GM20000 (cell line): Measurements from ENCODE around the gene GALP.
"Not testable (repeated sequence)": the region's sequence is repeated elsewhere in the genome, so short reads cannot be mapped to it uniquely, and the experiment has no call there.

Source experiments
- DNase-seq: peaks from one replicate; pipeline ENCODE4 v3.0.0; 2012; ENCODE audit warnings: low spot score
- CTCF ChIP-seq: IDR thresholded peaks from 2 replicates; pipeline ENCODE4 v1.5.1; 2012; ENCODE audit warnings: mild to moderate bottlenecking, control low read depth; ENCODE audit errors: extremely low read depth, missing control alignments

GALP gene

GRCh38 chr19:56175861-56176307 is at the start of gene GALP:
Gene GALP (plus strand): TSS chr19:56176008. CDS start chr19:56177109, 1,101 bp downstream.
- not testable (repeated sequence) for DNase-seq

DNA sequence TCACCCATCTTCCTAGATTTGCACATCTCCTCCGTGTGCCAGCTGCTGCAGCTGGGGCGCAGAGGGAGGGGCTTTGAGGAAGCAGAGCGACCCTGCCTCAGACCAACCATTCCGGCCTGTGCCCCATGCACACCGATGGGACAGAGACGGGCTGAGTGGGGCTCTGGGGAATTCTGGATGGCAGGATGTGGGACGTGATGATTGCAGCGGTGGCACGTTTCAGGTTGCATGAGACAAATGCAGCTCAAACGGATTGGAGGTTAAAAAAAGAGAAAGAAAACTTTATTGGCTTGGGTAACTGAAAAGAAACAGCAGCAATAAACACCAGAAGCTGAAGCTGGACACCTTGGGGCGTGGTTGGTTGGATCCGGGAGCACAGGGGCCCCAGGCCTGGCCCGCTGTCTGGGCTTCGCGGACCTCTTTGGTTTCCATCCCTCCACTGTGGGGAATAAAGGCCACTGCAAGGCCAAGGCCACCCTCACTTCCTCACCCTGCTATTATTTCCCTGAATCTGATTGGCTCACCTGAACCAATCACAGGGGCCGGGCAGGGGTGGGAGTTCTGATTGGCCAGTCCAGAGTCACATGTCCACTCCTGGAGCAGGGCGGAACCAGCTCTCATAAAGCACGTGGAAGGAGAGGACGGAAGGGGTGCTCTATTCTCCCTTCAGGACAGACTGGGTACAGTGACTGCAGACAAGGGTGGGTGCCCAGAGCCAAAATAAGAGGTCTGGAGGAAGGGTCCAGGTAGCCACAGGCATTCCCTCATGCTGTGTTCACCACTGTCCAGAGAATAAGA is 48.6 kb upstream of the GALP start:
- no peak for DNase-seq
- no peak for TF ChIP-seq CTCF

DNA sequence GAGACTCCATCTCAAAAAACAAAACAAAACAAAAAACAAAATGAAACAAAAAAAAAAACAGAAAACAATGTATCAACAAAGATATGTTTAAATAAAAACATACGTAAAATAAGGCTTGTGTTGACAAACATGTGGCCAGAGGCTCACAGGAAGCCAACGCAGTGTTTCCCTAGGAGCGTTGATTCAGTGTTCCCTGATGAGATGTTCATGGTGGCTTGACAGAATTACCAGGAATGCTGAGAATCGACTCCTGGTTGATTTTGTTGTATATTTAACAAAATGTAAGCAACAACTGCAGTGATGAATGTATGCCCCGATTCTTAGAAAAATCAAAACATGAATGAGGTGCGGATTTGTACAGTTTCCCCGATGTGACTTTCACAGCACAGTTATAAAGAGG is 45.8 kb upstream of the GALP start:
- DNase-seq: no peak
- TF ChIP-seq CTCF: no peak

GRCh38 chr19:56131651-56132050 is 44.2 kb upstream of the GALP start:
- no peak for TF ChIP-seq CTCF
- DNase-seq: no peak

DNA sequence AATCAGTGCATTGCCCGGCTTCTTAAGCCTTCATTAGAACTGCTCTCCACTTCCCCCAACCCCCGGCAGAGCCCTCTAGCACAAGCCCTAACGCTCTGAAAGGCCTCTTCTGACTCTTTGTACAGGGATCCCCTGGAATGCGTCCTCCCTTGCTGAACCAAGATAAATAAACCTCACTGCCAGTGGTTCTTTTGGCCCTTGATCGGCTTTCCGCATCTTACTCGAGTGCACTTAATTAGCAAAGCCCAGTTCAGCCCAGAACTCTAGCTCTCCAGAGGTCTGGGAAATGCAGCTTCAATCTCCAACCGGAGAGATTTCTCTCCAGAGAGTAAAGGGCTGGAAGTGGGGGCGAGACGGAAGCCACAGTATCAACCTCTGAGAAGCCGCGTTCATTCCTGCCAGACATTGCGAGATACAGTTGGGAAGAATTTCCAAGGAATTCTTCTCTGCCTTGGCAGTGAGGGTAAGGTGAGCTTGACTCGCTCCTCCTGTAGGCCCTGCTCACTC is 43.4 kb upstream of the GALP start:
- no peak for DNase-seq
- TF ChIP-seq CTCF: no peak

DNA sequence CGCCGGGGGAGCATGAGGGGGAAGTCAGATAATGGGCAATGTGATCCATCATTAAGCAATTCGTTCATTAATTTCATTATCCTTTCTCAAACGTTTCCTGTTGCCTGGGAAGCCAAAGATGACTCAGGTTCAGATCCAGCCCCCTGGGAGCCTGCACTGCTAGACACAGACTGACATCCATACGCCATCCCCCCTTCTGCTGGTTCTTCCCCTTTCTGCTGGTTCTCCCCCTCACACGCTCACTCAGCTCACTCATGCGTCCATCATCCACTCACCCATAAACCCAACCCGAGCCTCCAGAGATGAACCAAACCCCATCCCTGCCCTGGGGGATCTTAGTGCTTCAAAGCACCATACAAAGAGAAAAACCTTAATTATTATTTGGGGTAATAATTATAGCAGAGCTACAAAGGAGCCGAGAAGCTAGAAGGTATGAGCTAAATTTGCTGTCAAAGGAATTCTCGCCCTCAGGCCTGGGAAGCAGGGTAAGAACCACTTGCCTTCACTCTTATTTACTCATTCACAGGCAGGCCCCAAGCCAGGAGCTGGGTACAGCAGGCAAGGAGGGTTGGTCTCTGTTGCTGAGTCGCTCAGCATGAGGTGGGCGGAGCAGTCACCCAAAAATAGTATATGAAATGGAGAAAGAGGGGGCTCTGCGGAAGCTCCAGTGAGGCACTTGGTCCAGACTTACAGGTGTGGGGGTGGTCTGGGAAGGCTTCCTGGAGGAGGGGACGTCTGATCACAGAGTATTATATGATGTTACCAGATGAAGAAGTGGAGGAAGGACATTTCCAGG is 41.8 kb upstream of the GALP start:
- peak; percentile 52 for DNase-seq
- TF ChIP-seq CTCF: no peak

DNA sequence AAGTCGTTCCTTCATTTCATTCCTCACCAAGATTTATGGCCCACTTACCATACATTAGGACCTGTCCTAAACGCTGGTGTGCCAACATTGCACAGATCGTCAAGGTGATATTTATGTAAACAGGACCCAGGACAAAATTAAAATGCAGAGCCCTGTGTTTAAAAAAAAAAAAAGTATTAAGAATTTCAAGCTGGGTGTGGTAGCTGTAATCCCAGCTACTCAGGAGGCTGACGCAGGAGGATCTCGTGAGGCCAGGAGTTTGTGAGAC is 41.2 kb upstream of the GALP start:
- DNase-seq: no peak
- TF ChIP-seq CTCF: no peak
